ENCODE results near the gene RPL27.
"Not testable (repeated sequence)": the region's sequence is repeated elsewhere in the genome, so short reads cannot be mapped to it uniquely, and the experiment has no call there.

The RPL27 gene

DNA sequence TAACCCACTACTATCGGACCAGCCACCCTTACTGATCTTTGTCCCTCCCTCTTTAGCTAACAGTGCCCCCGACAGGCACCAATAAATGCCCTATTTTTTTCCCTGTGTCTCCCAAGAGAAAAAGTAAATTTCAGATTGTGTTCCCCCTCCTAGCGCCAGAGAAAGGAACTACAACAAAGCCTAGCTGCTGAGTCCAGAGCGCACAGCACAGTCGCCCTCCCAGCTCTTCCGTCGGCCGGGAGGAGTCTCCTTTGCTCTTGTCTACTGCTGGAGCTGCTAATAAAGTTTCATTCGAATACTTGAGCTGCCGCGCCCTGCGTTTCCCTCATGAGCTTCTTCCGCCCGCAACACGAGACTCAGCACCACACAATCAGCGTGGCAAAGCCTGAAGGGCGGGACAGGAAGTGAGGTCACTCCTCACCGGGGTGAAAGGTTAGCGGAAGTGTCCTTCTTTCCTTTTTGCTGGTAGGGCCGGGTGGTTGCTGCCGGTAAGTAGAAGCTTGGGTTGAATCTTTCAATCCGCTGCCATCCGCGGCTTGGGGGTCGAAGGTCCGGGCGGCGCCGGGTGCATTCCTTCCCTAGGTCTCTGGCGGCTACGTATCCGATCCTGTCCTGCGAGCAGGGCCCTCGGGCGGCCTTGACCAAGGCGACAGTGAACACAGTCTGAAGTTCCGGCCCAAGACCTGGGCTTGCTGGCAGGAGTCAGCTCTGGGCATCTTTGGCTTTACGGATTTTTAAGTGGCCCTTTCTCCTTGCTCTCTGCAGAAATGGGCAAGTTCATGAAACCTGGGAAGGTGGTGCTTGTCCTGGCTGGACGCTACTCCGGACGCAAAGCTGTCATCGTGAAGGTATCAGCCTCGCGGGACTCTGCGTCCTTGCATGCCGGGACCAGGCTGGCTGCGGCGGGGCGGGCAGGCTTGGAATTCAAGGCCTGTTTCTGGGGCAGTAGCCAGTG lies at the start of gene RPL27:
RPL27 (plus strand) TSS at position 436 of the 955 bp plus-strand sequence; CDS start at position 768, 332 bp downstream.
- peak; percentile 100 for DNase-seq

DNA sequence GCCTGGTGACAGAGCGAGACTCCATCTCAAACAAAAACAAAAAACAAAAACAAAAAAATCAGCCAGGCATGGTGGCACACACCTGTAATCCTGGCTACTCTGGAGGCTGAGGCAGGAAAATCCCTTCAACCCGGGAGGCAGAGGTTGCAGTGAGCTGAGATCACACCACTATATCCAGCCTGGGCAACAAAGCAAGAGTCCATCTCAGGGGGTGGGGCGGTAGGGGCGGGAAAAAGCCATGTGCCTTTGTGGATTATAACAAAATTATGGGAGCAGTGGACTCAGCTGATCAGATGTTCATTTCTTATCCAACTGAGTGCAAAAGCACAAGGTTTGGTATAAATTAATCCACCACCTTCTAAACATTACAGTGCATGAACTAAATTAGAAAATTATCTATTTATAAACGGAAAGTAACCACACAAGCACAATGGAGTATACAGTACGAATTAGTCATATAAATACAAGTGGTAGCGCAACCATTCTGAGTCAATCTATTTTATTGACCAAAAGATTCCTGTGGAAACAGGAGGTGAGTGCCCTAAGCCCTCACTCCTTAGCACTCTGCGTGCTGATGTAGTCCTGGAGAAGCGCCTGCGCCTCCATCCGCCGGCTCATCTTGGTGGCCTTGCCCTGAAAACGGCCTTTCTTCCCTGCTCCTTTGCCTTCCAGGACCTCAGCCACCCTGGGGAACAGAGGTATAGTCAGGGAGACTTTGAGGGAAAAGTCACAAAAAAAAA lies 48.0 kb upstream of the RPL27 start:
- DNase-seq = peak; percentile 89

DNA sequence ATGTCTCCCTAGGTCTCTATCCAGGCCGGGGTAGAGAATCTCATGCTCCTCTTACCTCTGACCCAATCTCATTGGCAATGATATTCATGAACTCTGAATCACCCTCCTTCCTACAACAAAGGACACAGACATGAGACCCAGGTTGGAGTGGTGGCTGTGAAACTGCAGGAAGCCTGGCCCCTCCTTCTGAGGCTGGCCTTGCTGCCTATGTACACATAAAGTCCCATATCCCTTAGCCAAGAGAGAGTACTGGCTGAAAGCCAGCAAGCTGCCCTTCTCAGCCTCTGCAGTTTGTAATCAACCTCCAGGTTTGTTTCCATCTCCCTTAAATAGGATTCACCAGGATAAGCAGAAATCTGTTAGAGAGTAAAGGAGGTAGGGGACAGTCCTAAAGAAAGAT lies 44.5 kb upstream of the RPL27 start:
- no peak for DNase-seq

DNA sequence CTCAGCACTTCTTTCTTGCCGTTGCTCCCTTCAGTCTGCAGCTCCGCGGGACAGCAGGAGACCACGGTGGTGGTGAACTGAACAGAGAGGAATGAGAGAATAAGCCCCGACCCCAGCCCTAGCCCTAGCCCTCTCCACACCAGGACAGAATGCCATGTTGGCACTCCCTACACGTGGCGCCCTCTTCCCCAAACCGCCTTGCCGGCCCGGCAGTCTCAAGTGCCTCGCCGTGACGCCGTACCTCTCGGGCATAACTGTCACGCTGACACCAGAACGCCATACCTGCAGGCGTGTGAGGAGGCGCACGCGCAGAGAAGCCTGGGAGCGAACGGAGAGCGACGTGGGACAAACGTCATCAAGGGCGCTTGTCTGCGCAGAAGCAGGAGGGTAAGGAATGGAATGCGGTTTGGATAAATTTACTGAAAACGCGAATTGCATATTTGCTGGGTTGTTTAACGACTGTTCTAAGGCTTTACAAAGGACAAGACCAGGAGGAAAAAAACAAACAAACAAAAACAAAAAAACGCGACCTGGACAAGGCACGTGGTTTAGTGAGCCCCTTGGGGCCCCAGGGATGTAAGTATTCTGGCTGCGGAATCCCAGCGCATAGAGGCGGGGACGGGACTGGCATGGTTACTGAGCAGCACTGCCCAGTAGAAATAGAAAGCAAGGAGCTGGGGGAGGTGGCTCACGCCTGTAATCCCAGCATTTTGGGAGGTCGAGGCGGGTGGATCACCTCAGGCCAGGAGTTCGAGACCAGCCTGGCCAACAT lies 33.9 kb upstream of the RPL27 start, which contains the start of gene AARSD1:
AARSD1 (minus strand) TSS at position 294 of the 772 bp plus-strand sequence; CDS start at position 280, 14 bp downstream.
- peak; percentile 88 for DNase-seq

DNA sequence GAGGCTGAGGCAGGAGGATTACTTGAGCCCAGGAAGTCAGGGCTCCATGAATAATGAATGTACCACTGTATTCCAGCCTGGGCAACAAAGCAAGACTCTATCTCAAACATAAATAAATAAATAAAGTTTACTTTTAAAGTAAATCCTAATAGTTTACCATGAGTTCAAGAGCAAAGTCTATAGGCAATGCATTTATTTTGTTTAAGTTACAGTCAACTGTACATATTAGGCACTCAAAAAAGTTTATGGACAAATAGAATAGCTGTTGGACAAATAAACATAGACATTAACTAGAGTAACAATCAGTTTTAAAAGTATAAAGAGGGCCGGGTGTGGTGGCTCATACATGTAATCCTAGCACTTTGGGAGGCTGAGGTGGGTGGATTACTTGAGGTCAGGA lies 30.3 kb upstream of the RPL27 start:
- DNase-seq = no peak

DNA sequence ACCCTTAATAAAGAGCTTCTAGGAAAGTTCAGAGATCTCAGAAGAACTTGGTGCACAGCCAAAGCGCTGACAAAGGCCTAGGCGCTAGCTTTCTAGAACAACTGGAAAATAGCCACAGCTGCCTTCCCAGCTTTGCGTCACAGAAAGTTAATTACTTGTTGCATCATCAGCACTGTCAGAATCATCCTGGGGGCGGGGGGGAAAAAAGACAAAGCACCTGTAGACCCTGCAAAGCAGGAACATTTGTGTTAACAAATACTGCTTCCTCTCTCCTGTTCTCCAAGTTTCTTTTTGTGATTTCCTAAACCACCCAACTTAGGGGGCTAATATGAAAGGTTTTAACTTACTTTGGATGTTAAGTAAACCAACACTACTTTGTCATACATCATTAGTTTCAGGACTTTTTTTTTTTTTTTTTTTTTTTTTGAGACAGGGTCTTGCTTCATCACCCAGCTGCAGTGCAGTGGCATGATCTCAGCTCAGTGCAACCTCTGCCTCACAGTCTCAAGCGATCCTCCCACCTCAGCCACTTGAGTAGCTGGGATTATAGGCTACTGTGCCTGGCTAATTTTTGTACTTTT lies 29.1 kb upstream of the RPL27 start:
- no peak for DNase-seq

DNA sequence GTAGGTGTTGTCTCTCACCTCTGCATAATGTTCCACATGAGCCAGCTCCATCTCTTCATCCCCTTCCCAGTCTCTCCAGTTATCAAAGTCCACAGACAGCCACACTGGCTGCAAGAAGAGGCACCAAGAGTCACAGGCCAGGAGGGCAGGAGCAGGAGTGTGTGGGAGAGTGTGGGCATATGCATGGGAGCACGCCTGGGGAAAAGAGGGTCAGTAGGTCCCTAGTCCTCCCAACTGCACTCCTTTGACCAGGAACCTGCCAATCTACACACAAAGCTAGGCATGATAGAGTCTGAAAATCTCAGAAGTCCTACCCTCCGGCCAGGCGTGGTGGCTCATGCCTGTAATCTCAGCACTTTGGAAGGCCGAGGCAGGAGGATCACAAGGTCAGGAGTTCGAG lies 26.6 kb upstream of the RPL27 start:
- DNase-seq = no peak

DNA sequence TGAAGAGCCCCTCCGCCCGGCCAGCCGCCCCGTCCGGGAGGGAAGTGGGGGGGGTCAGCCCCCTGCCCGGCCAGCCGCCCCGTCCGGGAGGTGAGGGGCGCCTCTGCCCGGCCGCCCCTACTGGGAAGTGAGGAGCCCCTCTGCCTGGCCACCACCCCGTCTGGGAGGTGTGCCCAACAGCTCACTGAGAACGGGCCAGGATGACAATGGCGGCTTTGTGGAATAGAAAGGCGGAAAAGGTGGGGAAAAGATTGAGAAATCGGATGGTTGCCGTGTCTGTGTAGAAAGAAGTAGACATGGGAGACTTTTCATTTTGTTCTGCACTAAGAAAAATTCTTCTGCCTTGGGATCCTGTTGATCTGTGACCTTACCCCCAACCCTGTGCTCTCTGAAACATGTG lies 24.9 kb upstream of the RPL27 start:
- DNase-seq = not testable (repeated sequence)

DNA sequence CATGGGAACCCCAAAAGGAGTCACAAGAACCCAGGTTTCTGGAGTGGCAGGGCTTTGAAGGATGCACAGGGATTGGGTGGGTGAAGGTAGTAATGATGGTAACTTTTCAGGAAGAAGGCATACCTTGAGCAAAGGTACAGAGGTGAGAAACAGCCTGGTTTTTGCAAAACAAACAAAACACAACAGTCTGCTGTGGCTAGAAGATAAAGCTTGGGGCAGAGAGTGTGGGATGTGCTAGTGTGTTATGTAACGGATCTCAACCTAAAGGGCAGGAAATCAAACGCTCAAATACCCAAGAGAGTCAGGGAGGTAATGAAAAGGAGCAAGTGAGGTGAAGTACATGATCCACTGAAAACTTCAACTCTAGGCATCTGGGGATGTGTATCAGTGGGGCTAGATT lies 23.0 kb upstream of the RPL27 start:
- no peak for DNase-seq

DNA sequence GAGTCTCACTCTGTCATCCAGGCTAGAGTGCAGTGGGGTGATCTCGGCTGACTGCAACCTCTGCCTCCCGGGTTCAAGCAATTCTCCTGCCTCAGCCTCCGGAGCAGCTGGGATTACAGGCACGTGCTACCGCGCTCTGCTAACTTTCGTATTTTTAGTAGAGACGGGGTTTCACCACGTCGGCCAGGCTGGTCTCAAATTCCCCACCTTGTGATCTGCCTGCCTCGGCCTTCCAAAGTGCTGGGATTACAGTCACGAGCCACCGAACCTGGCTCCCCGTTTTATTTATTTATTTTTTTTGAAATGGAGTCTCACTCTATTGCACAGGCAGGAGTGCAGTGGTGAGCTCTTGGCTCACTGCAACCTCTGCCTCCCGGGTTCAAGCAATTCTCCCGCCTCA lies 22.5 kb upstream of the RPL27 start:
- DNase-seq = not testable (repeated sequence)

DNA sequence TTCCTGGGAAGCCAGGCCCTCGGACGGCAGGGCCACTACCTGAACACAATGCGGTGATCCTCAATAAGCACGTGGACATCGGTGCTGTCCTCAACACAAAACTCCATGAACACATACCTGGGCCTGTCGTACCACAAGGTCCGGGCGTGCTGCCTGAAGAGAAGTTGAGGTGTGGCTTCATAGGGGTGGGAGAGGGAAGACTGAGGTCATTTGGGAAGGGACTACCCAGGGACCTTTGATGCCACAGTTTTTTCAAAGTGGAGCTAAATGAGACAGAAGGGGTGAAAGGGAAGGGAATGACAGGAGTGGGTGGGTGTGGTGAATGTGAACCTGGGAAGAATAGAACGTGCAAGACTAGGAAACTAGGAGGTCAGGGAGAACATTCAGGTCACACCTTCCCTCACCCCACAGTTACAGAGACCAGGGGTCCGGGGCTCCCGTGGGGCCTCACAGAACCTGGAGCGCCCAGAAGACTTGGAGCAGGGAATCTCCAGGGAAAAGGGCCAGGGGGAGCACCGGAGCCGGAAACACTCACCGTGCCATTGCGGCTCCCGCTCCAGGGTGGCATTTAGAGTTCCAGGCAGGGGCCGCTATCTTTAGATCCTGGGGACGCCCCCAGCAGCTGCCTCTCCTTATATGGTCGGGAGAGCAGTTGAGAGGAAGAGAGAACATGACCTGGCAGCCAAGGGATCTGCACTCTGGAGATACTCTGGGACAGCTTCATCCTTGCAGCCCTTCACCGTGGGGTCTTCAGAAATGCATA lies 18.5 kb upstream of the RPL27 start, which contains the start of gene PTGES3L:
PTGES3L (minus strand) TSS at position 570 of the 763 bp plus-strand sequence; CDS start at position 543, 27 bp downstream.
- no peak for DNase-seq

DNA sequence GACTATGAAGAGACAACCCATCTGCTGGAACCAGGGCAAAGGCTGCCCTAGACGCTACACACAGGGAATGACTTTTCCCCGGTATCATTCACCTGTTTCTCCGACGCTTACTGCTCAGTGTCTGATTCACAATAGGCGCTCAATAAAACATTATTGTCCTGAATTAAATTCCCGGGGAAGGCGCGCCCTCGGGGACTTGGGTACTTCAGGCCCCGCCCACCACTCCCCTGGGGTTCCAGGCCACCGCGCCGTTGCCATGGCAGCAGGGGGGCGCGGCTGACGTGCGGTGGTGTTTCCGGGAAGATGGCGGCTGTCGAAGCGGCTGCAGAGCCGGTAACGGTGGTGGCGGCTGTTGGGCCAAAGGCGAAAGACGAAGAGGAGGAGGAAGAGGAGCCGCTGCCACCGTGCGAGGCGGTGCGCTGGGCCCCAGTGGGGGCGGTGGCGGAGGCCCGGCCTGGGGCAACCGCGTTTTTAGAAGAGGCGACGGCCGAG lies 17.9 kb upstream of the RPL27 start, which contains the start of gene RUNDC1:
RUNDC1 (plus strand) TSS at position 292 of the 492 bp plus-strand sequence; CDS start at position 304, 12 bp downstream.
- peak; percentile 79 for DNase-seq

DNA sequence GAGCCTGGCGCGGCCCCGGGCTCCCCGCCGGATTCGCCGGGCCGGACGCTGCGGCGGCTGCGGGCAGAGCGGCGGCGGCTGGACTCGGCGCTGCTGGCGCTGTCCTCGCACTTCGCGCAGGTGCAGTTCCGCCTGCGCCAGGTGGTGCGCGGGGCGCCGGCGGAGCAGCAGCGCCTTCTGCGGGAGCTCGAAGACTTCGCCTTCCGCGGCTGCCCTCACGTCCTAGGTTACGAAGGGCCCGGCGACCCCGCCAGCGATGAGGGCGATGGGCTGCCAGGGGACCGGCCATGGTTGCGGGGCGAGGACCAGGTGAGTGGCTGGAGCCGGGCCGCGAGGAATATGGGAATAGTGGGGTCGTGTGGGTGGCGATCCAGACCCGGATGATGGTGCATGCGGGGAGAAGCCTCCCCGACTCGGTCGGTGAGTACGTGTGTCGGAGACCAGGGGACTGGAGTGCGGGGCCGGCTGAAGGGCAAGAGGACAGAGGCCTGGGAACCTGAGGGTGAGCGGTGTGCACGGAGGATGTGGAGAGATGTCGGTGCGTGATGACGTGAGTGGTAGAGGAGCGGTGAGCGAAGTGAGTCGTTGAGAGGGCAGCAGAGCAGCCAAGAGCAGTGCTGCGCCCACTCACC lies 17.3 kb upstream of the RPL27 start:
- peak; percentile 56 for DNase-seq

DNA sequence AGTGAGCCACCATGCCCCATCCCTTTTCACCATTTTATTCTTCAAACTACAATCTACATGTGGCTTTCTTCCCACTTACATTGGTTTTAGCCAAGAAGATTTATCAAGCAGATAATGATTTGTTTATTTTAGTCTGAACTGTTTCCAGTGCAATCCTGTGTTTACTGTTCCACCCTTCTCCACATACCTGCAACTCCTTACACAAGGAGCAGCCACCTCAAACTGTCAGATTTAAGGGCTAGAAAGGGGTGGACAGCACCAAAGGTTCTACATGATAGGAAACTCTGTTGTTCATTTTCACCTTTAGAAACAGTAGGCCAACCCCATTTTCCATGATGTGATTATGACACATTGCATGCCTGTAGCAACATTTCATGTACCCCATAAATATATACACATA lies 16.0 kb upstream of the RPL27 start:
- no peak for DNase-seq

DNA sequence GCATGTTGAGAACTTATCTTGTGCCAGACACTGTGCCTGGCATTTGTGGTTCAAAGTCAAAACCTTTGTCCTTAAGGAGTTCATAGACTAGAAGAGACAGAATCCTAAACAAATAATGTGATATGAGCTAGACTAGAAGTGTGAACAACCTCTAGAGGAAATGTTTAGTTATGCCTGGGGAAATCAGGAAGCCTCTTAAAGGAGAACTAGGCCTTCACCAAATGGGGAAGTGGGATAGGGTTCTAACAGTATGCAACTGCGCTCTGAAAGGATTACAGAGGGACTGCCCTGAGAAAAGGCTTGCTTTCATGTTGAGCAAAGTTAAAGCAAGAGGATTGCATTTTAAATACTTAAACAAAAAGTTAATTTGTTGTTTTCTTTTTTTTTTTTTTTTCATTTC lies 13.0 kb upstream of the RPL27 start:
- DNase-seq = no peak

DNA sequence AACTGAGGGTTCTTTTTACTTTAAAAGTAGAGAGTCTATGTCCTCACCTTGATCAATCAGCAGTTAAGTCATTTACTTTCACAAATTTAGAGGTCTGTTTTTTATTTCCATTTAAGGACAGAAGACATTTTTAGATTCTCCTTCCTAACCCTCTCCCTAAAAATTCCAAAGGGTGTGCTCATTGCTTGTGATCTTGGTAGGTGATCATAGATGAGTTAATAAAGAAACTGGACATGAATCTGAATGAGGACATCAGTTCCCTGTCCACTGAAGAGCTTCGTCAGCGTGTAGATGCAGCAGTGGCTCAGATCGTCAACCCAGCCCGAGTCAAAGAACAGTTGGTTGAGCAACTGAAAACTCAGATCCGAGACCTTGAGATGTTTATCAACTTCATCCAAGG lies 9.1 kb upstream of the RPL27 start:
- DNase-seq = peak; percentile 63

DNA sequence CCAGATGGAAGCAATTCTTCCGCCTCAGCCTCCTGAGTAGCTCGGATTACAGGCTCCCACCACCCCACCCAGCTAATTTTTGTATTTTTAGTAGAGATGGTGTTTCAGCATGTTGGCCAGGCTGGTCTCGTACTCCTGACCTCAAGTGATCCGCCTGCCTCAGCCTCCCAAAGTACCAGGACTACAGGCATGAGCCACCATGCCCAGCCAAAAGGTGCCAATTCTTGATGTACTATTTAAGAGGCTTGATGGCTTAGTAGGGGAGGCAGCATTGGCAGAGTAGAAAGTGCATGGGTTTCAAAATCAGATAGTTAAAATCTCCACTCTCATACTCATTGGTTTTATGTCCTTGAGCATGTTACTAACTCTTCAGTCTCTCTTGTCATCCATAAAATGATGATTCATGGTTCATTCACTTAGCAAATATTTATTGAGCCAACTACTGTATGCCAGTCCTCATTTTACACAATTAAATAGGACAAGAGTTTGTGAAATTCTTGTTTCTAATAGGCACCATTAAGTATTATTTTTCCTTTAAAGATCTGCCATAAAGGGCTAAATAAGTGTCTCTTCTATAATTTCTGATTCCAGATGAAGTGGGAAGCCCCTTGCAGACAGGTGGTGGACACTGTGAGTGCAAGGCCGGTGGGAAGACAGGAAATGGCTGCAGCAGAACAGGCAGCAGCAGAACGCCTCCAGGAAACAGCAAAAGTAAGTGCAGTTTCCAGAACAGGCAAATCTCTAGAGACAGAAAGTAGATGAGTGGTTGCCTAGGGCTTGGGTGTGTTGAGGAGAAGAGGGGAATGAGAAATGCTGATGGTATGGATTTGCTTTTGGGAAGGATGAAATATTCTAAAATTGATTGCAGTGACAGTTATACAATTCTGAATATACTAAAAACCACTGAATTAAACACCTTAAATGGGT lies 8.2 kb upstream of the RPL27 start:
- peak; percentile 64 for DNase-seq

DNA sequence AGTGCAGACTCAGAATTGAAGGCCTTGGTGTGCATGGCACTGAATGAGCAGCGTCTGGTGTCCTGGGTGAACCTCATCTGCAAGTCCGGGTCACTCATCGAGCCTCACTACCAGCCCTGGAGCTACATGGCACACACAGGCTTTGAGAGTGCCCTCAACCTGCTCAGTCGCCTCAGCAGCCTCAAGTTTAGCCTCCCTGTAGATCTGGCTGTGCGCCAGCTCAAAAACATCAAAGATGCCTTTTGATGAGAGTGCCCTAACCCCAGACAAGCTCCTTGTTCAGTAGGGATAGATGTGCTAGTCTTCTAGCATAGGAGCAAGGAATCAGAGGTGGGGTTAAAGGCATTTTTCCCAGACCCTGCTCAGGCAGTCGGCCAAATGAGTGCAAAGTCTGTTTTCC lies 6.7 kb upstream of the RPL27 start:
- DNase-seq = no peak

DNA sequence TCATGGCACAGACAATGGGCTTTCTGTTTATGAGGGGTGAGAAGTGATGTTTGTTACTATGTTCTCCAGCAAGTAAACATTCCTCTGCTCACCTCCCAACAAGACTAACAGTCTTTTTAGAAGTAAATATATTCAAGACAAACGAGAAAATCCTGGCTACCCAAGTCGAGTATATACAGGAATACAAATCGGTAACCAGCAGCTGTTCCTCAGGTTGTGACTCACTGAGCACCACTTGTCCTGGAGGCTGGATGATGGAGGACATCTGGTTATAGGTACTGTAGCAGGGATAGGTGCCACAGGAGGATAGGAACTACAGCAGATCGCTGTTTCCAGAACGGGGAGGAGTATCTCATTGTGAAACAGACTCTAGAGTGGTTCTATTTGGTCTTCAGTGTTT lies 5.3 kb upstream of the RPL27 start:
- DNase-seq = no peak

DNA sequence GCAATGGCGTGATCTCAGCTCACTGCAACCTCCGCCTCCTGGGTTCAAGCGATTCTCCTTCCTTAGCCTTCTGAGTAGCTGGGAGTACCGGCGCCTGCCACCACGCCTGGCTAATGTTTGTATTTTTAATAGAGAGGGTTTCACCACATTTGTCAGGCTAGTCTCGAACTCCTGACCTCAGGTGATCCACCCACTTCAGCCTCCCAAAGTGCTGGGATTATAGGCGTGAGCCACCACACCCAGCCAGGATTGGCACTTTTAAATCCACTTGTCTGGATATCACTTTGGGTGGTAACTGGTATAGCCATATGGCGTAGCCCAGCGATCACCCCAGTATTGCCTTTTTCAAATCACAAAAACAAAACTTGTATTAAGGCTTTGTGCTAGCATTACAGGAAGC lies 4.3 kb upstream of the RPL27 start:
- DNase-seq = not testable (repeated sequence)
